Mesodermal cell (in vitro differentiated cells): ENCODE measurements around the gene OGFR.
A peak's percentile ranks its signal among the peaks of the same experiment; 100 is the strongest.

ENCODE experiments used
- H3K27ac ChIP-seq: 2 replicates; pipeline ENCODE4 v1.7.0; 2013; ENCODE audit warnings: mild to moderate bottlenecking, low read depth, low read length, moderate library complexity; ENCODE audit not compliant: severe bottlenecking
- H3K36me3 ChIP-seq: 2 replicates; pipeline ENCODE4 v1.7.1; 2013; ENCODE audit warnings: mild to moderate bottlenecking, low read length, moderate library complexity; ENCODE audit not compliant: control insufficient read depth, insufficient read depth
- H3K4me1 ChIP-seq: one replicate; pipeline ENCODE4 v1.7.1; 2013; ENCODE audit warnings: mild to moderate bottlenecking, low read length; ENCODE audit not compliant: insufficient read depth, control insufficient read depth, poor library complexity, severe bottlenecking
- H3K4me3 ChIP-seq: 2 replicates; pipeline ENCODE4 v1.7.0; 2013; ENCODE audit warnings: low read length, control low read depth, mild to moderate bottlenecking; ENCODE audit not compliant: insufficient read depth, poor library complexity, severe bottlenecking; ENCODE audit errors: extremely low read depth
- H3K9me3 ChIP-seq: 2 replicates; pipeline ENCODE4 v1.7.1; 2013; ENCODE audit warnings: mild to moderate bottlenecking, low read length, moderate library complexity; ENCODE audit not compliant: control insufficient read depth
- WGBS, 2 experiments: methylation state at CpG; one replicate each; pipeline ENCODE4 v1.1.5; 2013; ENCODE audit warnings: missing lambda C conversion rate in 2 of 2; ENCODE audit not compliant: insufficient coverage in 2 of 2; 5-methylcytosine and 5-hydroxymethylcytosine counted together

The OGFR gene

DNA sequence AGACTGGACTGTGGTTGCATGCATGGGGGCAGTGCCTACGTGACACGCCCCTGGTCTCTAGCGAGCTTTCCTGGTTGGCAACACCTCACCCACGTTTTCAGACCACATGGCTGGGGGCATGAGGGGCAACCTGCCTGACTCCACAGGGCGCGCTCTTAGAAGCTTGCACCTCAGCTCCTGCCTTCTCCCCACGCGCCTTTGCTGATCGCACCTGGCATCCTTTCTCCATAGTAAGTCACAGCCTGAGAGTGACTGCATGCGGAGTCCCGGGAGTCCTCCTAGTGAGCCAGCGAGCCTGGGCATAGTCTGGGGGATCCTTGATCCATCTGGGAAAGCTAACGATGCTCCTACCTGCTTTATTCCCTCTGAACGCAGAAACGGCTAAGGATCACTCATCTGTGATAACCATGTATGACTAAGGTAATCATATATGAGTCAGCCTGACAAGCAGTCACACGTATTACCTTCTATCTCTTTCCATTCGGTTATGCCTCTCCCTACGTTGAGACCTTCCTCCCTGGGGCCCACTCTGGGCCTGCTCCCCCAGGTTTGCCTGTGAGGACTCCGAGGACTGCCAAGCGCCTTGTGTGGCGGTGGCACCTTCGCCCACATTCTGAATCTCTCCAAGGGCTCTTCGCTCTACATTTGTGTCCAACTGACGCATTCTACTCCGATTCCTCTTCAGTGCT, 52.4 kb downstream of the OGFR start:
- Histone ChIP-seq H3K27ac (no peak overlapping the region), H3K36me3 (peaks cover 54% of the 10 kb centered on the region), H3K4me3 (no peak overlapping the region), H3K9me3 (no peaks in the 10 kb centered on the region), H3K4me1 (peaks cover 4% of the 10 kb centered on the region)
- WGBS, 2 experiments, result 95 to 96% methylated on average over 24 to 25 of the region's 25 CpGs

DNA sequence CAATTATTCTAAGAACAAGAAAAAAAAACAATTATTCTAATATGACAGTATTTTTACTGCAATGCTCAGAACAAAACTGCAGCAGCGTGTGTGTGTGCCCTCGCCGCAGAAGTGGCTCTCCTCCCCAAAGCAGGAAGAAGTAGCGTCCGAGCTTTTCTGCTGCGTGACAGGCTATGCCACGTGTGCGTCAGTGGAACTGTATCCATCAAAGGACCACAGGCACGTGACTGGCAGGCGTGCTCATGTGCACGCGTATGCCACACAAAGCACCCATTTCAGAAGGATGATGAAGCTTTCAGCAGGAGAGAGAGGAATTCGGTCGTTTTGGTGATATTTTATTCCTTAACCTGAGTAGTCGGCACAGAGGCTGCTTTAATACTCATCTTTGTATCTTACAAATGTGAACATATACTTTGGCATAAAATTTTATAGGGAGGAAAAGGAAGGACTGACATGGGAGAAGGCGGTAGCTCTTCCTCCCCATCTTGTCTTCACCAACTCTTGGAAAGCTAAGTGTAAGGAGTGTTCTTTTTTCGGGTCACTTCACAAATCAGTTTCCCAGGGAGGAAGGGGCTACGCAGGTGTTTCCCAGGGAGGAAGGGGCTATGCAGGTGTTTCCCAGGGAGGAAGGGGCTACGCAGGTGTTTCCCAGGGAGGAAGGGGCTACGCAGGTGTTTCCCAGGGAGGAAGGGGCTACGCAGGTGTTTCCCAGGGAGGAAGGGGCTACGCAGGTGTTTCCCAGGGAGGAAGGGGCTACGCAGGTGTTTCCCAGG, 53.6 kb downstream of the OGFR start:
- Histone ChIP-seq H3K4me3 (no peak overlapping the region), H3K4me1 (peaks cover 4% of the 10 kb centered on the region), H3K36me3 (peaks cover 45% of the 10 kb centered on the region), H3K9me3 (no peaks in the 10 kb centered on the region), H3K27ac (no peak overlapping the region)
- 97 to 98% methylated on average over 12 to 13 of the region's 23 CpGs for WGBS, 2 experiments

DNA sequence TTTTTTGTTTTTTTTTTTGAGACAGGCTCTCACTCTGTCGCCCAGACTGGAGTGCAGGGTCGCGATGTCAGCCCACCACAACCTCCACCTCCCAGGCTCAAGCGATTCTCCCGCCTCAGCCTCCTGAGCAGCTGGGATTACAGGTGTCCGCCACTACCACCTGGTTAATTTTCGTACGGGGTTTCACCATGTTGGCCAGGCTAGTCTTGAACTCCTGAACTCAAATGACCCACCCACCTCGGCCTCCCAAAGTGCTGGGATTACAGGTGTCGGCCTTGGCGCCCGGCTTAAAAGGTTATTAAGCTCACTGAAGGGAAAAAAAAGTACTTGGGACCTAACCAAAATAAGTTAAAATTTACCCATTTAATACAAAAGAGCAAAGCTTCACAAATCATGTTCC, 55.1 kb downstream of the OGFR start:
- WGBS, 2 experiments, result 93 to 98% methylated on average over 8 to 9 of the region's 12 CpGs
- peaks cover 30% of the 10 kb centered on the region for H3K36me3 ChIP-seq
- peak overlapping the region; percentile 45 for H3K4me3 ChIP-seq
- peaks cover 4% of the 10 kb centered on the region for H3K4me1 ChIP-seq
- H3K9me3 ChIP-seq, result no peaks in the 10 kb centered on the region
- no peak overlapping the region for H3K27ac ChIP-seq

DNA sequence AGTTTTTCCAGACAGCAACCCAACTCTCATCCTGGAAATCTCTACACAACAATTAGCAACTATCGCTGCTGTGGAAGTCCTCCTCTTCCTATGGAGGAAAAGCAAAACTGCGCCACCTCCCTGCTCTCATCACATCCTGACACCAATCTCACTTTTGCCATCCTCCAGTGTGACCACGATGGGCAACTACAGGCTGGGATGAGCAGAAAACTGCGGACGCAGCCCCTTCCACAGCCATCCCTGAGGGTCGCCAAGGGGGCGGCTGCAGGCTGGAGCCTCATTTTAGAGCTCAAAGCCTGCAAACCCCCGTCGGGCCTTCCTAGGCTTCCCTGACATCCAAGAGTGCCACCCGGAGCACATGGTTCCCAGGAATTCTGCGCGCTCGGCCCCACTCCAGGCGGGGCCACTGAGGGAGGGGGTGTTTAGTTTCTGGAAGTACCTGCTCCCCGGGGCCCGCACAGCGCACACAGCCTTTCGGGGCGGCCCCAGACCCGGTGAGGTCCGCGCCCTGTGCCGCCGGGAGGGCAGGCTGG, 55.8 kb downstream of the OGFR start:
- no peaks in the 10 kb centered on the region for H3K9me3 ChIP-seq
- no peak overlapping the region for H3K27ac ChIP-seq
- 12 to 17% methylated on average over 5 to 23 of the region's 24 CpGs for WGBS, 2 experiments
- H3K4me3 ChIP-seq, result peak overlapping the region; percentile 45
- peaks cover 23% of the 10 kb centered on the region for H3K36me3 ChIP-seq
- H3K4me1 ChIP-seq, result peaks cover 4% of the 10 kb centered on the region

DNA sequence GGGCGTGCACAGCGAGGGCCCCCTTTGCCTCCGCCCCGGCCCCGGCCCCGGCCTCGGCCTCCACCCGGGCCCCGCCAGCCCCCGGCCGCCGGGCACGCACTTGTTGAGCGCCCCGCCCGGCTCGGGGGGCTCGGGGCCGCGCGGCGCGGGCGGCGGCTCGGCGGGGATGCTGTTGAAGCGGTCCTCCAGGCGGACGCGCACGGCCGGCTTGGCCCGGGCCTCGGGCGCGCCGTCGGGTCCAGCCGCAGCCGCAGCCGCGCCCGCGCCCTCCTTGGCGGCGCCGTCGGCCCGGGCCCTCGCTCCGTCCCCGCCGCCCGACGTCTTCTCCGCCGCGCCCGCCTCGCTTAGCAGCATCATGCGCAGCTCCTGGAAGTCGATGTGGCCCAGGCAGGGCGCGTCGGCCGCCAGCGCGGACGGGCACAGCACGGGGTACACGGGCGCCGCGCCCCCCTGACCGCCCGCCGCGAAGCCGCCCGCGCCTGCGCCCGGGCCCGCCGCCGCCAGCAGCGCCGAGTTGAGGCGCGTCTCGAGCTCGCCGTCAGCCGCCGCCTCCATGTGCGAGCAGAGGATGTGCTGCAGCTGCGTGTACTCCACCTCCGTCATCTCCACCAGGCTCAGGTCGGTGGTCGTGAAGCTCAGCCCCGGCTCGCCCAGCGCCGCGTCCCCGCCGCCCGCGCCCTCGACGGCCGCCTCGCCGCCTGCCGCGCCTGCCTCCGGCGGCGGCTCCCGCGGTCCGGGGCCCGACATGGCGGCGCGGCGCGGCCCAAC, 56.5 kb downstream of the OGFR start:
- H3K27ac ChIP-seq, result no peak overlapping the region
- H3K9me3 ChIP-seq, result no peaks in the 10 kb centered on the region
- WGBS, 2 experiments, result 0 to 1% methylated on average over 69 to 87 of the region's 129 CpGs
- peaks cover 18% of the 10 kb centered on the region for H3K36me3 ChIP-seq
- peaks cover 4% of the 10 kb centered on the region for H3K4me1 ChIP-seq
- peak overlapping the region; percentile 45 for H3K4me3 ChIP-seq

- WGBS, 2 experiments, result 25% methylated on average over 28 to 29 of the region's 70 CpGs
- peaks cover 15% of the 10 kb centered on the region for H3K36me3 ChIP-seq
- peaks cover 4% of the 10 kb centered on the region for H3K4me1 ChIP-seq
- peak within 1 kb of the TSS; percentile 45 for H3K4me3 ChIP-seq
- H3K27ac ChIP-seq, result peak within 1 kb of the TSS; percentile 41
- no peaks in the 10 kb centered on the region for H3K9me3 ChIP-seq
These were observed 57.2 kb downstream of the OGFR start, which contains the start of gene TCFL5 for GRCh38 chr20:62861726-62862336. Gene TCFL5 (minus strand): TSS chr20:62861822. CDS start chr20:62861670, 152 bp downstream.
